Panc1 (cell line): ENCODE results near the gene MCOLN1. TPM values are rescaled to one million over a fixed set of nuclear protein-coding genes. Genes with fewer than 3 reads are reported as not detected.

Experiments used
- ATAC-seq: fragments of 200-7000 bp; cut with Tn5 transposase; 2 replicates; pipeline ENCODE4 v1.9.1; 2020; ENCODE audit warnings: mild to moderate bottlenecking, moderate library complexity
- BruUV-seq: library from RNA; stranded (reverse); fragments of 400-500 nt; replicated peaks from 2 replicates; lab custom pipeline; 2021; lab: Mats Ljungman, UMichigan
- CTCF ChIA-PET: fragments of 300-600 bp; sonication (Branson Sonifier 250); formaldehyde crosslinking; loops from one replicate; lab custom pipeline; 2022; ENCODE audit warnings: antibody characterized with exemption; lab: Charles Lee
- POLR2A ChIA-PET: fragments of 300-600 bp; sonication (Branson Sonifier 250); formaldehyde crosslinking; loops from one replicate; lab custom pipeline; 2022; ENCODE audit warnings: antibody characterized with exemption; lab: Charles Lee
- DNase-seq: peaks from one replicate; pipeline ENCODE4 v3.0.0-alpha.2; 2010; ENCODE audit warnings: low read depth, low spot score
- H3K27ac ChIP-seq: 2 replicates; pipeline ENCODE4 v1.5.1; 2011; ENCODE audit warnings: mild to moderate bottlenecking, low read length, inconsistent platforms
- H3K27me3 ChIP-seq: fragments of 200-500 bp; sonication (Bioruptor generic); 2 replicates; pipeline ENCODE4 v1.6.0; 2014; ENCODE audit warnings: low read length, inconsistent platforms; ENCODE audit not compliant: control insufficient read depth, insufficient read depth
- H3K36me3 ChIP-seq: fragments of 200-500 bp; sonication (Bioruptor generic); 2 replicates; pipeline ENCODE4 v1.5.1; 2014; ENCODE audit warnings: inconsistent platforms, mild to moderate bottlenecking, low read length, moderate library complexity; ENCODE audit not compliant: control insufficient read depth, insufficient read depth
- H3K4me1 ChIP-seq: 2 replicates; pipeline ENCODE4 v1.5.1; 2011; ENCODE audit warnings: inconsistent platforms, mild to moderate bottlenecking, low read length, moderate library complexity; ENCODE audit not compliant: control insufficient read depth, insufficient read depth
- H3K4me3 ChIP-seq, 2 experiments: 2 replicates each; pipeline ENCODE4 v1.5.1; 2011 to 2012; ENCODE audit warnings: low read depth in 2 of 2, low read length in 2 of 2, mild to moderate bottlenecking in 2 of 2, inconsistent platforms in 1 of 2, moderate library complexity in 1 of 2
- H3K9me3 ChIP-seq: fragments of 200-500 bp; sonication (Bioruptor generic); 2 replicates; pipeline ENCODE4 v1.5.1; 2014; ENCODE audit warnings: low read depth, mild to moderate bottlenecking, inconsistent platforms, low read length, moderate library complexity; ENCODE audit not compliant: control insufficient read depth, insufficient read depth
- POLR2AphosphoS5 ChIP-seq: IDR thresholded peaks from 2 replicates; pipeline ENCODE4 v1.6.1; 2012; ENCODE audit warnings: mild to moderate bottlenecking, low read depth, low read length, moderate library complexity
- REST ChIP-seq, 2 experiments: IDR thresholded peaks; 2 replicates each; pipeline ENCODE4 v1.6.1; 2011 to 2012; ENCODE audit warnings: low read depth in 2 of 2, control low read depth in 1 of 2, low read length in 1 of 2, mild to moderate bottlenecking in 1 of 2, moderate library complexity in 1 of 2; ENCODE audit not compliant: insufficient read depth in 1 of 2
- SIN3A ChIP-seq: IDR thresholded peaks from 2 replicates; pipeline ENCODE4 v1.6.1; 2012; ENCODE audit warnings: low read depth, mild to moderate bottlenecking, low read length, moderate library complexity, borderline replicate concordance; ENCODE audit not compliant: insufficient read depth
- TCF7L2 ChIP-seq: IDR thresholded peaks from 2 replicates; pipeline ENCODE4 v1.6.1; 2011; ENCODE audit warnings: mild to moderate bottlenecking, low read depth, low read length, inconsistent platforms
- in situ Hi-C: cut with HindIII; loops from 2 replicates; pipeline ENCODE4 v1.10.0; 2016; ENCODE audit warnings: low sequenced_read_pairs, low pct_unique_long_range_greater_than_20kb
- intact Hi-C: fragments of 100-400 bp; cut with micrococcal nuclease; formaldehyde crosslinking; loops from one replicate; pipeline ENCODE4 v1.10.0; 2022; ENCODE audit not compliant: unreplicated experiment
- total RNA-seq: library from RNA; stranded (reverse); gene quantifications from one replicate; pipeline ENCODE4 v1.2.1, GENCODE V29; 2021; ENCODE audit not compliant: unreplicated experiment
- TF ChIP-seq, protein P1 (sequence below): fragments of 450-650 bp; IDR thresholded peaks from 2 replicates; pipeline ENCODE4 v1.5.1; 2017; ENCODE audit warnings: mild to moderate bottlenecking

Gene MCOLN1
- total RNA-seq, 1 experiment from 2014 or later: 28.0 TPM

GRCh38 chr19:7527516-7528191 is 5.2 kb downstream of the MCOLN1 start:
- H3K4me1 ChIP-seq: no peaks in the 10 kb centered on the region
- in situ Hi-C loops (no loop called here), intact Hi-C loops (no loop called here)
- DNase-seq (no peak), ATAC-seq (no peak)
- BruUV-seq: no TSS peak
- no peaks in the 10 kb centered on the region; the same call in 1 of the 2 replicates for H3K36me3 ChIP-seq
- H3K27me3 ChIP-seq: no peaks in the 10 kb centered on the region
- CTCF ChIA-PET: interaction anchor here (1.0 kb wide), 1 partner anchor 41 kb away, joined by 3 read pairs; no protein-coding TSS in a partner anchor
- TF ChIP-seq TCF7L2: no peak
- TF ChIP-seq, protein P1, sequence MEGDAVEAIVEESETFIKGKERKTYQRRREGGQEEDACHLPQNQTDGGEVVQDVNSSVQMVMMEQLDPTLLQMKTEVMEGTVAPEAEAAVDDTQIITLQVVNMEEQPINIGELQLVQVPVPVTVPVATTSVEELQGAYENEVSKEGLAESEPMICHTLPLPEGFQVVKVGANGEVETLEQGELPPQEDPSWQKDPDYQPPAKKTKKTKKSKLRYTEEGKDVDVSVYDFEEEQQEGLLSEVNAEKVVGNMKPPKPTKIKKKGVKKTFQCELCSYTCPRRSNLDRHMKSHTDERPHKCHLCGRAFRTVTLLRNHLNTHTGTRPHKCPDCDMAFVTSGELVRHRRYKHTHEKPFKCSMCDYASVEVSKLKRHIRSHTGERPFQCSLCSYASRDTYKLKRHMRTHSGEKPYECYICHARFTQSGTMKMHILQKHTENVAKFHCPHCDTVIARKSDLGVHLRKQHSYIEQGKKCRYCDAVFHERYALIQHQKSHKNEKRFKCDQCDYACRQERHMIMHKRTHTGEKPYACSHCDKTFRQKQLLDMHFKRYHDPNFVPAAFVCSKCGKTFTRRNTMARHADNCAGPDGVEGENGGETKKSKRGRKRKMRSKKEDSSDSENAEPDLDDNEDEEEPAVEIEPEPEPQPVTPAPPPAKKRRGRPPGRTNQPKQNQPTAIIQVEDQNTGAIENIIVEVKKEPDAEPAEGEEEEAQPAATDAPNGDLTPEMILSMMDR: no peak
- POLR2A ChIA-PET: no interaction called here
- H3K9me3 ChIP-seq: no peaks in the 10 kb centered on the region
- H3K27ac ChIP-seq: no peak overlapping the region
- H3K4me3 ChIP-seq: no peak overlapping the region

- no TSS peak for BruUV-seq
- TF ChIP-seq SIN3A (no peak), POLR2AphosphoS5 (no peak), REST (IDR thresholded peaks at IDR 0.05; ENCODE audit: insufficient read depth in 1 of 2, low read depth in 2 of 2, low read length in 1 of 2) (no peak), TCF7L2 (no peak)
- TF ChIP-seq, protein P1: no peak
- ChIA-PET POLR2A (no interaction called here), CTCF (no interaction called here)
- no peak overlapping the region for H3K27ac ChIP-seq
- H3K4me3 ChIP-seq: no peak overlapping the region
- in situ Hi-C loops (no loop called here), intact Hi-C loops (no loop called here)
- 0 out of 2 replicates have a peak, but pooled peaks cover 1% of the 10 kb centered on the region for H3K4me1 ChIP-seq
- no peaks in the 10 kb centered on the region for H3K27me3 ChIP-seq
- no peaks in the 10 kb centered on the region for H3K36me3 ChIP-seq
- no peak for DNase-seq
- H3K9me3 ChIP-seq: no peaks in the 10 kb centered on the region
- ATAC-seq: no peak
Observed at GRCh38 chr19:7528192-7528519, 5.7 kb downstream of the MCOLN1 start.
